C4-2B (cell line): ENCODE results near the gene CAPN9.

ENCODE experiments used
- H3K27ac ChIP-seq: fragments of 450-650 bp; 2 replicates; pipeline ENCODE4 v1.5.1; 2017
- CTCF ChIP-seq: fragments of 450-650 bp; conservative IDR thresholded peaks from 2 replicates; pipeline ENCODE4 v1.5.1; 2017; ENCODE audit warnings: mild to moderate bottlenecking
- ZFX ChIP-seq: fragments of 450-650 bp; IDR thresholded peaks from 2 replicates; pipeline ENCODE4 v1.6.1; 2017

The CAPN9 gene

GRCh38 chr1:230833511-230833910, 86.3 kb downstream of the CAPN9 start:
- TF ChIP-seq CTCF (no peak), ZFX (no peak)
- H3K27ac ChIP-seq, result no peak overlapping the region

GRCh38 chr1:230834292-230834691, 87.1 kb downstream of the CAPN9 start:
- no peak overlapping the region for H3K27ac ChIP-seq
- TF ChIP-seq CTCF, result no peak
- TF ChIP-seq ZFX, result no peak

GRCh38 chr1:230836347-230836746, 89.2 kb downstream of the CAPN9 start:
- no peak for TF ChIP-seq CTCF
- TF ChIP-seq ZFX, result no peak
- no peak overlapping the region for H3K27ac ChIP-seq

DNA sequence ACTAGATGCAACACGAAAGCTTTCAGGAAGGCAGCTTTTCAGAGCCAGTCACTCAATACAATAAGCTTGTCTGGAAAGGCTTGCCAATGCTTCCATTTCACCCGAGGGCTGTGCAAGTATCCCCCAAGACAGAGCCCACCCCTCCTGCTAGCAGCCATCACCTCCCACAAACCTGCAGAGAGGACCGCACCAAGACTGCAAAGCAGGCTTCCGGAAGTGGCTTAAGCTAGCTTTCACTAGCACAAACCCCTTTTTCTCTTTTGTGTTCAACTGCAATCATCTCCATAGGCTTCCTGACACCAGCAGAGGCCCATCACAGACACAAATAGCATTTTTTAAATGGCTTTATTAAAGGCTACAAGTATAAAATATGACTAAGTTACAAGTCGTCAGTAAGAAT, 89.6 kb downstream of the CAPN9 start:
- TF ChIP-seq ZFX (no peak), CTCF (no peak)
- no peak overlapping the region for H3K27ac ChIP-seq

DNA sequence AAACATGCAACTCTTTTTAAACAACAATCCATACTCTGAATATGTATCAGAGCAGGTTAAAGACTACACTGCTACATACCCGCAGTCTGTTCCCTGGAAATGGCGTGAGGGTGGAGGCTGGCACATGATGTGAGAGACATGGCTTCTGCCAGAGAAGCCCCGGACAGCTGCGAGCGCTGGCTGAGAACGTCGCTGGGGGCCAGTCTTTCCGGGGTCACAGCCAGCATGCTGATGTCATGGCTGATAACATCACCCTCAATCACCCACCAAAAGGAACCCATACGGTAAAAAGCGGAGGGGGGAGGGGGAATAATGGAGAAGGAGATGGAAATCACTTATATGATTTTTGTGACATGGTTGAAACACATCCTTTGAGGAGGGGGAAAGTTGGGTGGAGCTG, 92.0 kb downstream of the CAPN9 start:
- no peak for TF ChIP-seq ZFX
- no peak for TF ChIP-seq CTCF
- H3K27ac ChIP-seq, result no peak overlapping the region

- no peak overlapping the region for H3K27ac ChIP-seq
- no peak for TF ChIP-seq CTCF
- no peak for TF ChIP-seq ZFX
These were observed 95.6 kb downstream of the CAPN9 start for GRCh38 chr1:230842801-230843200.

DNA sequence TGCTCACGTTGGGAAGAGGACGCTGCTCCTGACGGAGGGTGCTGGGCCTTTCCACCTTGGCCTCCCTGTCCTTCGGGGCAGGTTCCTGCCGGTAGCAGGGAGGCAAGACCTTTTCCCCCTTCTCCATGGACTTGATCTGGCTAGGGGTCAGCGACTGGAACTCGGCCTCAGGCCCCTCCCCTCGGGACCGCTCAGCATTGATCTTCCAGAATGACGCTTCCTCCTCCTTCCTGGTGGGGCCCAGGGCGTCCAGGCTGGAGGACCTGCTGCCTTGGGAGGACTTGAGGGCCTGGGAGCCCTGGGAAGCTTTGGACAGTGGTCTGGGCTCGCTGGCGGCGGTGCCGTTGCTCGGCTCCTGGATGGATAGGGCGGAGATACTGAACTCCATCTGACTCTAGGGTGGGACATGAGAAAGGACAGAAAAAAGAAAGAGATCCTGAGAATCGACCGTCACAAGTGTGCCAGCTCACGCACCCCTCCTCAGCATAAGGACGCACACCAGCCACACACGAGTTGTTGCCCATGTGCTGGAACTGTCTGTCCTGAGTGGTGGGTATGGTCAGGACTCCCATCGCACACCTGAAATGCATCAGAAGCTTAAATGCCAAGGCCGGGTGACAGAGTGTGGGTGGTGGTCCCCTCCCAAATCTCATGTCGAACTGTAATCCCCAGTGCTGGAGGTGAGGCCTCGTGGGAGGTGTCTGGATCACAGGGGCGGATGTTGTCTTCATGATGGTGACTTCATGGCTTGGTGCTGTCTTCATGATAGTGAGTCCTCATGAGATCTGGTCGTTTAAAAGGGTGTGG, 96.5 kb downstream of the CAPN9 start:
- TF ChIP-seq CTCF (no peak), ZFX (no peak)
- no peak overlapping the region for H3K27ac ChIP-seq
